KOPT-K1 (cell line): ENCODE data around the gene SPRTN.

Source experiments
- H3K27ac ChIP-seq: fragments of 200-600 bp; sonication (generic); 2 replicates; pipeline ENCODE4 v1.5.1; 2016; ENCODE audit warnings: antibody characterized with exemption, mild to moderate bottlenecking, low read depth, low read length; ENCODE audit not compliant: poor library complexity, severe bottlenecking
- H3K36me3 ChIP-seq: fragments of 200-600 bp; sonication (generic); 2 replicates; pipeline ENCODE4 v1.5.1; 2017; ENCODE audit warnings: antibody characterized with exemption, mild to moderate bottlenecking, low read length, moderate library complexity; ENCODE audit not compliant: insufficient read depth
- H3K9me3 ChIP-seq: fragments of 200-600 bp; sonication (generic); 2 replicates; pipeline ENCODE4 v1.5.1; 2017; ENCODE audit warnings: antibody characterized with exemption, low read length, mild to moderate bottlenecking; ENCODE audit not compliant: insufficient read depth, poor library complexity, severe bottlenecking

SPRTN gene

GRCh38 chr1:231401478-231401877 lies 63.4 kb downstream of the SPRTN start:
- Histone ChIP-seq H3K36me3 (peaks cover 8% of the 10 kb centered on the region), H3K9me3 (no peaks in the 10 kb centered on the region), H3K27ac (no peak overlapping the region)

GRCh38 chr1:231404318-231404717 lies 66.2 kb downstream of the SPRTN start:
- no peak overlapping the region for H3K27ac ChIP-seq
- no peaks in the 10 kb centered on the region for H3K9me3 ChIP-seq
- H3K36me3 ChIP-seq = peaks cover 34% of the 10 kb centered on the region
